ENCODE results near the gene ADH4.
"Not testable (repeated sequence)": the region's sequence is repeated elsewhere in the genome, so short reads cannot be mapped to it uniquely, and the experiment has no call there.

Gene ADH4

GRCh38 chr4:99134586-99134985 lies 9.5 kb downstream of the ADH4 start:
- no peak for DNase-seq (ENCODE audit: low spot score)

GRCh38 chr4:99131378-99131777 lies 12.7 kb downstream of the ADH4 start:
- no peak for DNase-seq (ENCODE audit: low spot score)

GRCh38 chr4:99126376-99126775 lies 17.7 kb downstream of the ADH4 start:
- no peak for DNase-seq (ENCODE audit: low spot score)

GRCh38 chr4:99121008-99121407 lies 23.1 kb downstream of the ADH4 start:
- no peak for DNase-seq (ENCODE audit: low spot score)

GRCh38 chr4:99120501-99120900 lies 23.6 kb downstream of the ADH4 start:
- DNase-seq (ENCODE audit: low spot score), result no peak

- DNase-seq (ENCODE audit: low spot score), result peak; percentile 3
Measured at GRCh38 chr4:99117876-99118693, 26.0 kb downstream of the ADH4 start.

GRCh38 chr4:99117122-99117841 lies 26.8 kb downstream of the ADH4 start:
- DNase-seq (ENCODE audit: low spot score), result not testable (repeated sequence)

- not testable (repeated sequence) for DNase-seq (ENCODE audit: low spot score)
Measured at GRCh38 chr4:99109286-99109685, 34.8 kb downstream of the ADH4 start.

GRCh38 chr4:99104153-99104552 lies 39.9 kb downstream of the ADH4 start:
- no peak for DNase-seq (ENCODE audit: low spot score)

GRCh38 chr4:99103166-99103565 lies 40.9 kb downstream of the ADH4 start:
- no peak for DNase-seq (ENCODE audit: low spot score)

GRCh38 chr4:99102634-99103033 lies 41.5 kb downstream of the ADH4 start:
- no peak for DNase-seq (ENCODE audit: low spot score)

- no peak for DNase-seq (ENCODE audit: low spot score)
Measured at GRCh38 chr4:99100876-99101275, 43.2 kb downstream of the ADH4 start.

- DNase-seq (ENCODE audit: low spot score), result not testable (repeated sequence)
Measured at GRCh38 chr4:99099814-99100213, 44.3 kb downstream of the ADH4 start.

GRCh38 chr4:99099311-99099710 lies 44.8 kb downstream of the ADH4 start:
- DNase-seq (ENCODE audit: low spot score), result no peak

- DNase-seq (ENCODE audit: low spot score), result not testable (repeated sequence)
Measured at GRCh38 chr4:99091841-99092240, 52.3 kb downstream of the ADH4 start.

- no peak for DNase-seq (ENCODE audit: low spot score)
Measured at GRCh38 chr4:99091216-99091575, 52.9 kb downstream of the ADH4 start.

GRCh38 chr4:99090481-99091215 lies 53.4 kb downstream of the ADH4 start:
- no peak for DNase-seq (ENCODE audit: low spot score)

- DNase-seq (ENCODE audit: low spot score), result peak; percentile 82
Measured at GRCh38 chr4:99088481-99089365, 55.4 kb downstream of the ADH4 start, which contains the start of gene ADH5. Gene ADH5, minus strand, starts transcription at chr4:99088788. Its CDS starts 88 bp downstream, at chr4:99088700.

GRCh38 chr4:99088023-99088449 lies 56.1 kb downstream of the ADH4 start:
- DNase-seq (ENCODE audit: low spot score), result peak; percentile 67

- DNase-seq (ENCODE audit: low spot score), result no peak
Measured at GRCh38 chr4:99084595-99084994, 59.5 kb downstream of the ADH4 start.

- DNase-seq (ENCODE audit: low spot score), result no peak
Measured at GRCh38 chr4:99082192-99082591, 61.9 kb downstream of the ADH4 start.

GRCh38 chr4:99080869-99081268 lies 63.2 kb downstream of the ADH4 start:
- not testable (repeated sequence) for DNase-seq (ENCODE audit: low spot score)

All from globus pallidus (tissue), 1 donor.